Retinal pigment epithelial cell (primary cell): ENCODE measurements around the gene WDPCP.
A peak's percentile ranks its signal among the peaks of the same experiment; 100 is the strongest.
"Not testable (repeated sequence)": the region's sequence is repeated elsewhere in the genome, so short reads cannot be mapped to it uniquely, and the experiment has no call there.

ENCODE experiments used
- DNase-seq: peaks from one replicate; pipeline ENCODE4 v3.0.0-alpha.2; 2010; ENCODE audit warnings: low read depth
- H3K4me3 ChIP-seq: 2 replicates; pipeline ENCODE4 v1.5.1; 2011; ENCODE audit warnings: mild to moderate bottlenecking, low read length, control low read depth, moderate library complexity
- CTCF ChIP-seq: conservative IDR thresholded peaks from 2 replicates; pipeline ENCODE4 v1.5.1; 2011; ENCODE audit warnings: low read depth, low read length, control low read depth, inconsistent platforms

The WDPCP gene

DNA sequence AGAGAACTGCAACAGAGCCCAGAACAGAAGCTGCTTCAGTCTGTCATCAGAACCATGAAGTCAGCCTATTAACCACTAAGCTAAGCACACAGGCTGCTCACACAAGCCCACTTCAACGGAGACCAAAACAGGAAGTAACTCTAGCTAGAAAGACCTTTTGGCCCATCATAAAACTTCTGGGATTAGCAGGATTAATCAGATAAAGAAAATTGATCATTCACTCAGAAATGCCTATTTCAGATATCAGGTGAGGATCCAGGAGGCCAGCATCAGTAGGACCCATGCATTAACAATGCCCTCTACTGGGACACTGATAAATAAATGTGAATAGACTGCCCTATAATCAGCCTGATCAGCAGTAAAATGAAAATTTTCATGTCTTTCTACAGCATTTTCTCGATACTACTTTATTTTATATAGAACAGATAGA is 101.4 kb downstream of the WDPCP start:
- TF ChIP-seq CTCF, result no peak
- DNase-seq, result no peak
- no peak overlapping the region for H3K4me3 ChIP-seq

- TF ChIP-seq CTCF, result no peak
- DNase-seq, result no peak
- H3K4me3 ChIP-seq, result no peak overlapping the region
Measured at GRCh38 chr2:63484901-63485300, 103.4 kb downstream of the WDPCP start.

DNA sequence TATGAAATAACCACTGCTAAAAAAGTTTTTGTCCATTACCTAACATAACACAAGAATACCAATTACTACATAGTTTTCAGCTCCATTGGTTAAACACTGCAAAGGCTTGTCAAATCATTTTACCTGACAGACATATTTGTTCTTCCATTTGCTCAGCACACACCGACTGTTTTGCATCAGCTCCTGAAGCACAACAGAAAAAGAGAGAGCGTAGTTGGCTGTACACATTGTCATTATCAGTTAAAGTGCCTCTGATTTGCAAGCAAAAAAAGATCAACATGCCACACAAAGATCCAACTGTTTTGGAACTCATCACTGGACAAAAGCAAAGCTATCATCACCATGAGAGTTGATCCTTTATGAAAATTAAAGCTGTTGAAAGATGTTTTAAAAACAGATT is 103.8 kb downstream of the WDPCP start:
- no peak for TF ChIP-seq CTCF
- DNase-seq, result peak; percentile 7
- no peak overlapping the region for H3K4me3 ChIP-seq

GRCh38 chr2:63477686-63478085 is 110.6 kb downstream of the WDPCP start:
- DNase-seq, result no peak
- TF ChIP-seq CTCF, result no peak
- H3K4me3 ChIP-seq, result no peak overlapping the region

DNA sequence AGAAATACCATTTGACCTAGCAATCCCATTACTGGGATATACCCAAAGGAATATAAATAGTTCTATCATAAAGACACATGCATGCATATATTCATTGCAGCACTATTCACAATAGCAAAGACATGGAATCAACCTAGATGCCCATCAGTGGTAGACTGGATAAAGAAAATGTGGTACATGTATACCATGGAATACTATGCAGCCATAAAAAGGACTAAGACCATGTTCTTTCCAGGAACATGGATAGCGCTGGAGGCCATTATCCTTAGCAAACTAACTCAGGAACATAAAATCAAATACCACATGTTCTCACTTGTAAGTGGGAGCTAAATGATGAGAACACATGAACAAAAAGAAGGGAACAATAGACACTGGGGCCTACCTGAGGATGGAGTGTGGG is 119.0 kb downstream of the WDPCP start:
- DNase-seq, H3K4me3 ChIP-seq: not testable (repeated sequence)

DNA sequence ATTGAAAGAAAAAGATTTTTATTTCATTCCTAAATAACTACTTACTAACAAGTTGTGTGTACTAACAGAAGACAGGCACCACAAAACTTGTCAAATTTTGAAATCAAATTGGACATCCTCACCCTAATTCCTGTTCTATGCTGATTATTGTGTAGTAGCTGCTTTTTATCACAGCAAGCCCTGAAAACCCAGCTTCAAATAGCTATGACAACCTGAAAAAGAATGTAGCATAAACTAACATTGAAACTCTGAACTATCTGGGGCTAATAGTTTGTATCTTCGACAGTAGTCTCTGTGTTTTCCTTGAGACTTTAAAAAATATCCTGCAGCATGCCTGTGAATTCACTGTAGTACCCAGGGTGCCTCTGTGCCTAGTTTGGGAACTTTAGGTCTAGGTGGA is 122.6 kb downstream of the WDPCP start:
- no peak overlapping the region for H3K4me3 ChIP-seq
- TF ChIP-seq CTCF, result no peak
- no peak for DNase-seq

DNA sequence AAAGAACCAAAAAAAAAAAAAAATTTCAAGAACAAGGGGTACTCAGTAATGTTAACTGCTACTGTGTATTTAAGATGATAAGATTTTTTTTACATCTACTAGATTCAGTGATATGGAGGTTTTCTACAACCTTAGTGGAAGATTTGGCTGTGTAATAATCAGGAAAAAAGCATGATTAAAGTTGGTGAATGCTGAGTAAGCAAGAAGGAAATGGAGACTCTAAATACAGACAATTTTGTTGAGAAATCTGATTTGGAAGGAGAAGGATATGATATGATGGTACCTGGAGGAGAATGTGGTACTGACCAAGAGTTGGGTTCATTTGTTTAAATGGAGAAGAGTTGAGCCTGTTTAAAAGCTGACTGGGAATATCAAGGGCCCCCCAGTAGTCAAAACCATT is 125.1 kb downstream of the WDPCP start:
- DNase-seq, result no peak
- TF ChIP-seq CTCF, result no peak
- no peak overlapping the region for H3K4me3 ChIP-seq

- H3K4me3 ChIP-seq, result no peak overlapping the region
- no peak for TF ChIP-seq CTCF
- no peak for DNase-seq
Measured at GRCh38 chr2:63446658-63447057, 141.6 kb downstream of the WDPCP start.
